ENCODE measurements around the gene LRRC41. TPM values are rescaled to one million over a fixed set of nuclear protein-coding genes. Genes with fewer than 3 reads are reported as not detected.

Gene LRRC41
- total and polyA plus RNA-seq, 2 of the 13 experiments (the other 11 are each of a cell fraction or from before 2014, with no cell fraction given): 48.1 to 53.6 TPM

GRCh38 chr1:46301808-46302640 lies 1.4 kb downstream of the LRRC41 start (continued):
- TF ChIP-seq PATZ1 (CRISPR knock-in tag; IDR thresholded peaks at IDR 0.05): peak; percentile 13; the same call in 1 of the 2 replicates
- no peak for TF ChIP-seq ZNF570 (CRISPR knock-in tag; IDR thresholded peaks at IDR 0.05; ENCODE audit: borderline replicate concordance)
- no peak for TF ChIP-seq ZBTB4 (CRISPR knock-in tag; IDR thresholded peaks at IDR 0.05; ENCODE audit: borderline replicate concordance)
- TF ChIP-seq DZIP1 (CRISPR knock-in tag; IDR thresholded peaks at IDR 0.05): no peak
- 0 out of 2 replicates have a peak, but pooled peaks have one; percentile 16 for TF ChIP-seq MEIS1 (CRISPR knock-in tag; IDR thresholded peaks at IDR 0.05; ENCODE audit: borderline replicate concordance)
- peak; percentile 25; the same call in 1 of the 2 replicates for TF ChIP-seq PAX8 (CRISPR knock-in tag; IDR thresholded peaks at IDR 0.05; ENCODE audit: borderline replicate concordance)
- peak; percentile 62; the same call in 1 of the 2 replicates for TF ChIP-seq ZNF75D (CRISPR knock-in tag; IDR thresholded peaks at IDR 0.05; ENCODE audit: borderline replicate concordance)
- no peak for TF ChIP-seq IRF2 (CRISPR knock-in tag; IDR thresholded peaks at IDR 0.05)
- TF ChIP-seq ZNF550 (CRISPR knock-in tag; IDR thresholded peaks at IDR 0.05; ENCODE audit: borderline replicate concordance): no peak
- TF ChIP-seq ZBTB42 (CRISPR knock-in tag; IDR thresholded peaks at IDR 0.05): no peak; the same call in 1 of the 2 replicates
- TF ChIP-seq ZFP36L2 (CRISPR knock-in tag; IDR thresholded peaks at IDR 0.05): no peak; the same call in 1 of the 2 replicates
- no peak for TF ChIP-seq GATAD2A (CRISPR knock-in tag; IDR thresholded peaks at IDR 0.05)
- no peak for TF ChIP-seq THAP11 (CRISPR knock-in tag; IDR thresholded peaks at IDR 0.05)
- 0 out of 2 replicates have a peak, but pooled peaks have one; percentile 16 for TF ChIP-seq SALL2 (CRISPR knock-in tag; IDR thresholded peaks at IDR 0.05)
- 0 out of 2 replicates have a peak, but pooled peaks have one; percentile 7 for TF ChIP-seq SP5 (CRISPR knock-in tag; IDR thresholded peaks at IDR 0.05; ENCODE audit: borderline replicate concordance, low read depth)
- TF ChIP-seq GLMP (CRISPR knock-in tag; IDR thresholded peaks at IDR 0.05; ENCODE audit: borderline replicate concordance): peak; percentile 72; the same call in 1 of the 2 replicates
- TF ChIP-seq ZSCAN30 (CRISPR knock-in tag; IDR thresholded peaks at IDR 0.05): peak; percentile 63; the same call in 1 of the 2 replicates
- TF ChIP-seq GABPB1 (CRISPR knock-in tag; IDR thresholded peaks at IDR 0.05): peak; percentile 31; the same call in 1 of the 2 replicates
- TF ChIP-seq ZNF558 (CRISPR knock-in tag; IDR thresholded peaks at IDR 0.05; ENCODE audit: borderline replicate concordance): no peak; the same call in 1 of the 2 replicates
